ENCODE measurements around the gene ERV3-1.
"Not testable (repeated sequence)": the region's sequence is repeated elsewhere in the genome, so short reads cannot be mapped to it uniquely, and the experiment has no call there.

ERV3-1 gene

GRCh38 chr7:65006094-65006992 lies at the start of gene ERV3-1:
TSS of gene ERV3-1 (minus strand) at chr7:65006687. CDS start at chr7:64993026, 13,661 bp downstream.
- peak; percentile 81 for DNase-seq (ENCODE audit: low read depth)

GRCh38 chr7:65055786-65056185 lies 49.3 kb upstream of the ERV3-1 start:
- not testable (repeated sequence) for DNase-seq (ENCODE audit: low read depth)

GRCh38 chr7:65054466-65054994 lies 48.0 kb upstream of the ERV3-1 start:
- not testable (repeated sequence) for DNase-seq (ENCODE audit: low read depth)

GRCh38 chr7:65051654-65052053 lies 45.2 kb upstream of the ERV3-1 start:
- not testable (repeated sequence) for DNase-seq (ENCODE audit: low read depth)

GRCh38 chr7:65051139-65051538 lies 44.7 kb upstream of the ERV3-1 start:
- DNase-seq (ENCODE audit: low read depth), result not testable (repeated sequence)

GRCh38 chr7:65046329-65046728 lies 39.8 kb upstream of the ERV3-1 start:
- DNase-seq (ENCODE audit: low read depth), result not testable (repeated sequence)

GRCh38 chr7:65045589-65045988 lies 39.1 kb upstream of the ERV3-1 start:
- not testable (repeated sequence) for DNase-seq (ENCODE audit: low read depth)

GRCh38 chr7:65038767-65039166 lies 32.3 kb upstream of the ERV3-1 start:
- DNase-seq (ENCODE audit: low read depth), result not testable (repeated sequence)

- DNase-seq (ENCODE audit: low read depth), result peak; percentile 81
Observed at GRCh38 chr7:65037740-65038688, 31.5 kb upstream of the ERV3-1 start.

GRCh38 chr7:65036526-65036925 lies 30.0 kb upstream of the ERV3-1 start:
- not testable (repeated sequence) for DNase-seq (ENCODE audit: low read depth)

GRCh38 chr7:65035469-65035868 lies 29.0 kb upstream of the ERV3-1 start:
- DNase-seq (ENCODE audit: low read depth), result not testable (repeated sequence)

GRCh38 chr7:65034120-65034782 lies 27.8 kb upstream of the ERV3-1 start:
- DNase-seq (ENCODE audit: low read depth), result not testable (repeated sequence)

- DNase-seq (ENCODE audit: low read depth), result not testable (repeated sequence)
Observed at GRCh38 chr7:65033391-65033790, 26.9 kb upstream of the ERV3-1 start.

GRCh38 chr7:65025023-65025422 lies 18.5 kb upstream of the ERV3-1 start:
- DNase-seq (ENCODE audit: low read depth), result not testable (repeated sequence)

- not testable (repeated sequence) for DNase-seq (ENCODE audit: low read depth)
Observed at GRCh38 chr7:65020978-65021377, 14.5 kb upstream of the ERV3-1 start.

GRCh38 chr7:65009881-65010280 lies 3.4 kb upstream of the ERV3-1 start:
- DNase-seq (ENCODE audit: low read depth), result not testable (repeated sequence)

- DNase-seq (ENCODE audit: low read depth), result not testable (repeated sequence)
Observed at GRCh38 chr7:65009394-65009793, 2.9 kb upstream of the ERV3-1 start.

- not testable (repeated sequence) for DNase-seq (ENCODE audit: low read depth)
Observed at GRCh38 chr7:65007036-65007435, 549 bp upstream of the ERV3-1 start.

GRCh38 chr7:65004575-65004974 lies 1.9 kb downstream of the ERV3-1 start:
- DNase-seq (ENCODE audit: low read depth), result no peak

- no peak for DNase-seq (ENCODE audit: low read depth)
Observed at GRCh38 chr7:65002972-65003585, 3.4 kb downstream of the ERV3-1 start.

GRCh38 chr7:65001291-65001814 lies 5.1 kb downstream of the ERV3-1 start:
- DNase-seq (ENCODE audit: low read depth), result no peak
